Mesenchymal stem cell (in vitro differentiated cells and primary cell): Measurements from ENCODE around the gene NR5A2. TPM values are rescaled to one million over a fixed set of nuclear protein-coding genes. Genes with fewer than 3 reads are reported as not detected.

Experiments
- DNase-seq: peaks from one replicate; pipeline ENCODE4 v3.0.0-alpha.2; 2013
- H2AFZ ChIP-seq: one replicate; pipeline ENCODE4 v1.6.1; 2013; ENCODE audit warnings: low read depth, mild to moderate bottlenecking, control low read depth, inconsistent platforms, low read length, moderate library complexity
- H2AK5ac ChIP-seq: 2 replicates; pipeline ENCODE4 v1.6.1; 2013; ENCODE audit warnings: low read length, moderate library complexity, mild to moderate bottlenecking, inconsistent platforms; ENCODE audit not compliant: severe bottlenecking
- H2BK120ac ChIP-seq: one replicate; pipeline ENCODE4 v1.6.1; 2013; ENCODE audit warnings: low read depth, mild to moderate bottlenecking, inconsistent platforms, low read length, moderate library complexity
- H2BK12ac ChIP-seq, 2 experiments: one replicate each; pipeline ENCODE4 v1.6.1; 2013; ENCODE audit warnings: inconsistent platforms in 2 of 2, low read length in 2 of 2, mild to moderate bottlenecking in 2 of 2, moderate library complexity in 2 of 2, control low read depth in 1 of 2
- H2BK15ac ChIP-seq: one replicate; pipeline ENCODE4 v1.6.1; 2013; ENCODE audit warnings: mild to moderate bottlenecking, low read depth, inconsistent platforms; ENCODE audit not compliant: poor library complexity, severe bottlenecking
- H2BK5ac ChIP-seq: 2 replicates; pipeline ENCODE4 v1.6.1; 2013; ENCODE audit warnings: low read depth, mild to moderate bottlenecking, low read length, control low read depth, inconsistent platforms; ENCODE audit not compliant: poor library complexity, severe bottlenecking
- H3K14ac ChIP-seq, 2 experiments: one replicate each; pipeline ENCODE4 v1.6.1; 2013; ENCODE audit warnings: inconsistent platforms in 2 of 2, low read length in 2 of 2, control low read depth in 1 of 2, mild to moderate bottlenecking in 1 of 2, moderate library complexity in 1 of 2
- H3K18ac ChIP-seq, 2 experiments: one replicate each; pipeline ENCODE4 v1.6.1; 2013; ENCODE audit warnings: inconsistent platforms in 2 of 2, low read length in 2 of 2, control low read depth in 1 of 2, low read depth in 1 of 2, mild to moderate bottlenecking in 1 of 2
- H3K23ac ChIP-seq, 2 experiments: one replicate each; pipeline ENCODE4 v1.6.1; 2013; ENCODE audit warnings: inconsistent platforms in 2 of 2, low read length in 2 of 2, mild to moderate bottlenecking in 2 of 2, moderate library complexity in 2 of 2, control low read depth in 1 of 2
- H3K27ac ChIP-seq: 2 replicates; pipeline ENCODE4 v1.5.1; 2013; ENCODE audit warnings: mild to moderate bottlenecking, moderate library complexity, low read length, control low read depth, inconsistent platforms; ENCODE audit not compliant: poor library complexity, severe bottlenecking
- H3K27me3 ChIP-seq, 2 experiments: 2 replicates each; pipeline versions ENCODE4 v1.6.1 to v1.7.0; 2013; ENCODE audit warnings: low read length in 2 of 2, mild to moderate bottlenecking in 2 of 2, moderate library complexity in 2 of 2, control low read depth in 1 of 2, inconsistent platforms in 1 of 2; ENCODE audit not compliant: control insufficient read depth in 1 of 2, insufficient read depth in 1 of 2
- H3K36me3 ChIP-seq, 2 experiments: 2 replicates each; pipeline versions ENCODE4 v1.6.1 to v1.7.0; 2013; ENCODE audit warnings: low read length in 2 of 2, control low read depth in 1 of 2, inconsistent platforms in 1 of 2, low read depth in 1 of 2, mild to moderate bottlenecking in 1 of 2; ENCODE audit not compliant: insufficient read depth in 2 of 2, control insufficient read depth in 1 of 2
- H3K4ac ChIP-seq, 2 experiments: one replicate each; pipeline ENCODE4 v1.6.1; 2013; ENCODE audit warnings: inconsistent platforms in 2 of 2, low read length in 2 of 2, mild to moderate bottlenecking in 2 of 2, moderate library complexity in 2 of 2, control low read depth in 1 of 2, low read depth in 1 of 2
- H3K4me1 ChIP-seq: 2 replicates; pipeline ENCODE4 v1.6.1; 2013; ENCODE audit warnings: low read depth, low read length, control low read depth; ENCODE audit not compliant: control insufficient read depth, insufficient read depth
- H3K4me2 ChIP-seq: 2 replicates; pipeline ENCODE4 v1.6.1; 2013; ENCODE audit warnings: low read length, mild to moderate bottlenecking, inconsistent platforms; ENCODE audit not compliant: poor library complexity, severe bottlenecking
- H3K4me3 ChIP-seq, 2 experiments: 2 replicates each; pipeline versions ENCODE4 v1.5.1 to v1.7.0; 2013; ENCODE audit warnings: low read length in 2 of 2, mild to moderate bottlenecking in 2 of 2, control low read depth in 1 of 2, low read depth in 1 of 2; ENCODE audit not compliant: insufficient read depth in 1 of 2
- H3K79me1 ChIP-seq: replicated peaks from 2 replicates; pipeline ENCODE4 v1.6.1; 2013; ENCODE audit warnings: mild to moderate bottlenecking, control low read depth, low read length, inconsistent platforms; ENCODE audit not compliant: poor library complexity, severe bottlenecking
- H3K9ac ChIP-seq: 2 replicates; pipeline ENCODE4 v1.7.0; 2013; ENCODE audit warnings: mild to moderate bottlenecking, low read length, moderate library complexity
- H3K9me3 ChIP-seq: 2 replicates; pipeline ENCODE4 v1.7.0; 2013; ENCODE audit warnings: mild to moderate bottlenecking, low read length; ENCODE audit not compliant: control insufficient read depth
- H4K8ac ChIP-seq: one replicate; pipeline ENCODE4 v1.6.1; 2013; ENCODE audit warnings: inconsistent platforms, mild to moderate bottlenecking, low read length, moderate library complexity
- H4K91ac ChIP-seq: one replicate; pipeline ENCODE4 v1.6.1; 2013; ENCODE audit warnings: mild to moderate bottlenecking, low read length, inconsistent platforms
- WGBS: methylation state at CpG from one replicate; pipeline ENCODE4 v1.1.7; 2013; ENCODE audit warnings: mixed read lengths; 5-methylcytosine and 5-hydroxymethylcytosine counted together
- small RNA-seq: library from polyadenylated mRNA; stranded (forward); fragments of <200 nt; extraction: miRNeasy Mini kit (QIAGEN cat#:217004); gene quantifications from one replicate; pipeline ENCODE3, GENCODE V24; 2013; ENCODE audit warnings: low read depth

The NR5A2 gene

DNA sequence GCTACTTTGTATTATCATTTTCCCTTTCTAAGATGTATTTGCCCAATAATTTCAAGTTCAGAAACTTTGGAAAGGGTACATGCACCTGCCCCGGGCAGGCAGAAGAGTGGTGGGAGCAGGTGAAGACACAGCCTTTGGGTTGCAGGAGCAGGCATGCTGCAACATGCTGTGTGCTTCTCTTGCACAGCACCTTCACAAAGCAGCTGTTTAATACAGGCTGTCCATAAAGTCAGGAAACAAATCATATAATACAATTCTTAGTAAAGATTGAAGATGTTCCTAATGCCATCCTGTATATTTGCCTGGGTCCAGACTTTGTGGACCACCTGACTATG is 199.4 kb downstream of the NR5A2 start:
- H3K4me3 ChIP-seq = no peak overlapping the region
- no peak overlapping the region for H2BK15ac ChIP-seq
- peak overlapping the region; percentile 43 for H4K91ac ChIP-seq
- no peak overlapping the region for H3K4me2 ChIP-seq
- no peak overlapping the region for H2BK5ac ChIP-seq
- no peak overlapping the region for H3K14ac ChIP-seq
- peak overlapping the region; percentile 85 for H4K8ac ChIP-seq
- no peak overlapping the region for H3K4ac ChIP-seq
- H3K27me3 ChIP-seq = no peaks in the 10 kb centered on the region
- peak overlapping the region; percentile 67 to 86 for H3K18ac ChIP-seq
- no peak overlapping the region for H2BK120ac ChIP-seq
- H2AK5ac ChIP-seq = no peak overlapping the region
- no peaks in the 10 kb centered on the region for H3K9me3 ChIP-seq
- peak overlapping the region in 1 of 2 experiments; percentile 80 for H2BK12ac ChIP-seq
- H3K23ac ChIP-seq = no peak overlapping the region
- H3K4me1 ChIP-seq = peaks cover 2% of the 10 kb centered on the region
- H3K79me1 ChIP-seq = no peaks in the 10 kb centered on the region
- whole genome bisulfite sequencing = 100% methylated on average over 1 of the region's 1 CpG
- no peaks in the 10 kb centered on the region for H3K36me3 ChIP-seq
- H2AFZ ChIP-seq = no peak overlapping the region
- no peak overlapping the region for H3K9ac ChIP-seq
- H3K27ac ChIP-seq = no peak overlapping the region
- DNase-seq = no peak

Small RNAs within 50 kb of the gene (small RNA-seq; reads per million reads assigned to genes)
- gene RNU6-570P (not detected), gene RNU6-609P (not detected), gene RNU6-716P (not detected)
